CD8-positive, alpha-beta memory T cell (primary cell): ENCODE measurements around the gene TXNDC12. TPM values are rescaled to one million over a fixed set of nuclear protein-coding genes. Genes with fewer than 3 reads are reported as not detected.
A peak's percentile ranks its signal among the peaks of the same experiment; 100 is the strongest.

Experiments used
- CTCF ChIA-PET: fragments of 350-600 bp; sonication (Branson Sonifier 250); formaldehyde crosslinking; loops from one replicate; lab custom pipeline; 2021; ENCODE audit warnings: antibody characterized with exemption; lab: Charles Lee
- POLR2A ChIA-PET: fragments of 350-600 bp; sonication (Branson Sonifier 250); formaldehyde crosslinking; loops from one replicate; lab custom pipeline; 2021; ENCODE audit warnings: antibody characterized with exemption; lab: Charles Lee
- DNase-seq, 5 donors: peaks; one replicate each; pipeline versions ENCODE4 v3.0.0 to v3.0.0-alpha.2; 2020 to 2022; ENCODE audit warnings: mixed read lengths in 1 of 5
- H3K27ac ChIP-seq: one replicate; pipeline ENCODE4 v1.7.0; 2013; ENCODE audit warnings: low read depth, mild to moderate bottlenecking, low read length, moderate library complexity
- H3K27me3 ChIP-seq: 2 replicates; pipeline ENCODE4 v1.7.0; 2013; ENCODE audit warnings: low read length, mild to moderate bottlenecking; ENCODE audit not compliant: insufficient read depth, poor library complexity, severe bottlenecking
- H3K36me3 ChIP-seq: 2 replicates; pipeline ENCODE4 v1.7.0; 2013; ENCODE audit warnings: mild to moderate bottlenecking, low read length, moderate library complexity; ENCODE audit not compliant: insufficient read depth
- H3K4me1 ChIP-seq: 2 replicates; pipeline ENCODE4 v1.7.0; 2013; ENCODE audit warnings: mild to moderate bottlenecking, low read length, moderate library complexity; ENCODE audit not compliant: insufficient read depth
- H3K4me3 ChIP-seq: 2 replicates; pipeline ENCODE4 v1.7.0; 2013; ENCODE audit warnings: mild to moderate bottlenecking, low read length
- H3K9me3 ChIP-seq: 2 replicates; pipeline ENCODE4 v1.7.0; 2013; ENCODE audit warnings: mild to moderate bottlenecking, low read length
- H3K27ac Mint-ChIP-seq, 8 donors: one replicate each; pipeline ENCODE4 v1.8.0; 2020 to 2021; ENCODE audit warnings: mixed read lengths in 8 of 8, mild to moderate bottlenecking in 6 of 8, inconsistent platforms in 3 of 8, moderate library complexity in 3 of 8
- H3K27me3 Mint-ChIP-seq, 2 donors: one replicate each; pipeline ENCODE4 v1.8.0; 2020 to 2021; ENCODE audit warnings: mixed read lengths in 2 of 2, mild to moderate bottlenecking in 1 of 2, moderate library complexity in 1 of 2
- H3K36me3 Mint-ChIP-seq, 3 donors: one replicate each; pipeline ENCODE4 v1.8.0; 2020 to 2021; ENCODE audit warnings: mixed read lengths in 3 of 3, inconsistent platforms in 1 of 3, mild to moderate bottlenecking in 1 of 3
- H3K4me1 Mint-ChIP-seq, 3 donors: one replicate each; pipeline ENCODE4 v1.8.0; 2020 to 2021; ENCODE audit warnings: mixed read lengths in 3 of 3, inconsistent platforms in 1 of 3, mild to moderate bottlenecking in 1 of 3
- H3K4me3 Mint-ChIP-seq, 7 donors: one replicate each; pipeline ENCODE4 v1.8.0; 2020 to 2021; ENCODE audit warnings: mixed read lengths in 7 of 7, mild to moderate bottlenecking in 6 of 7, moderate library complexity in 4 of 7, inconsistent platforms in 2 of 7
- H3K9me3 Mint-ChIP-seq, 5 donors: one replicate each; pipeline ENCODE4 v1.8.0; 2020 to 2022; ENCODE audit warnings: mixed read lengths in 5 of 5, mild to moderate bottlenecking in 3 of 5, moderate library complexity in 2 of 5, inconsistent platforms in 1 of 5
- polyA plus RNA-seq: library from polyadenylated mRNA; unstranded; fragments of 300-500 nt; fragmentation: Illumina TruSeq; gene quantifications from one replicate; pipeline ENCODE4 v1.2.3, GENCODE V29; 2021
- total RNA-seq, 2 experiments: library from RNA; stranded (reverse); gene quantifications; one replicate each; pipeline ENCODE4 v1.2.3, GENCODE V29; 2021

Gene TXNDC12
- total and polyA plus RNA-seq, 3 experiments from 2014 or later: 29.9 to 86.5 (median 34.7) TPM

GRCh38 chr1:51989582-51990477, 65.2 kb downstream of the TXNDC12 start:
- H3K4me3 ChIP-seq: no peak overlapping the region
- no peaks in the 10 kb centered on the region for H3K9me3 Mint-ChIP-seq
- POLR2A ChIA-PET: no interaction called here

GRCh38 chr1:51988254-51988653, 66.7 kb downstream of the TXNDC12 start:
- Histone ChIP-seq H3K4me1 (peaks cover 6% of the 10 kb centered on the region), H3K27me3 (peaks cover 9% of the 10 kb centered on the region), H3K27ac (no peak overlapping the region), H3K4me3 (no peak overlapping the region), H3K36me3 (no peaks in the 10 kb centered on the region), H3K9me3 (no peaks in the 10 kb centered on the region)
- Mint-ChIP-seq H3K27ac (no peak overlapping the region), H3K4me1 (peaks cover 13 to 17% (median 15%) of the 10 kb centered on the region in 3 donors), H3K9me3 (no peaks in the 10 kb centered on the region), H3K27me3 (peaks cover 17 to 24% of the 10 kb centered on the region in 2 donors), H3K4me3 (peak overlapping the region in 2 of 7 donors; percentile 37 to 46), H3K36me3 (peaks cover 0 to 3% (median 2%) of the 10 kb centered on the region in 3 donors)
- ChIA-PET CTCF (no interaction called here), POLR2A (no interaction called here)
- no peak for DNase-seq

More at GRCh38 chr1:51989582-51990477, 65.2 kb downstream of the TXNDC12 start:
- no peaks in the 10 kb centered on the region for H3K36me3 ChIP-seq
- DNase-seq: no peak
- peaks cover 0 to 3% (median 2%) of the 10 kb centered on the region in 3 donors for H3K36me3 Mint-ChIP-seq
- CTCF ChIA-PET: no interaction called here
- no peak overlapping the region for H3K27ac Mint-ChIP-seq
- peaks cover 13 to 17% (median 15%) of the 10 kb centered on the region in 3 donors for H3K4me1 Mint-ChIP-seq
- no peak overlapping the region for H3K27ac ChIP-seq
- no peaks in the 10 kb centered on the region for H3K9me3 ChIP-seq
- H3K27me3 ChIP-seq: peaks cover 9% of the 10 kb centered on the region
- H3K4me3 Mint-ChIP-seq: peak overlapping the region; percentile 32 to 80 (median 72)
- peaks cover 6% of the 10 kb centered on the region for H3K4me1 ChIP-seq
- H3K27me3 Mint-ChIP-seq: peaks cover 25 to 30% of the 10 kb centered on the region in 2 donors

- H3K27ac ChIP-seq: no peak overlapping the region
- ChIA-PET CTCF (interaction anchor here (1.7 kb wide), 1 partner anchor 10 kb away, joined by 3 read pairs; no protein-coding TSS in a partner anchor), POLR2A (no interaction called here)
- H3K9me3 ChIP-seq: no peaks in the 10 kb centered on the region
- H3K4me1 ChIP-seq: peaks cover 6% of the 10 kb centered on the region
- Mint-ChIP-seq H3K27me3 (peaks cover 6 to 9% of the 10 kb centered on the region in 2 donors), H3K27ac (no peak overlapping the region), H3K4me3 (no peak overlapping the region), H3K4me1 (peaks cover 9 to 13% (median 10%) of the 10 kb centered on the region in 3 donors), H3K36me3 (peaks cover 0 to 2% (median 0%) of the 10 kb centered on the region in 3 donors), H3K9me3 (no peaks in the 10 kb centered on the region)
- no peaks in the 10 kb centered on the region for H3K27me3 ChIP-seq
- DNase-seq: no peak
- no peak overlapping the region for H3K4me3 ChIP-seq
- no peaks in the 10 kb centered on the region for H3K36me3 ChIP-seq
Observed at GRCh38 chr1:51986718-51987117, 68.3 kb downstream of the TXNDC12 start.

GRCh38 chr1:51982161-51982560, 72.8 kb downstream of the TXNDC12 start:
- no peaks in the 10 kb centered on the region for H3K9me3 Mint-ChIP-seq
- H3K27me3 Mint-ChIP-seq: no peaks in the 10 kb centered on the region
- Histone ChIP-seq H3K4me1 (no peaks in the 10 kb centered on the region), H3K27me3 (no peaks in the 10 kb centered on the region), H3K36me3 (no peaks in the 10 kb centered on the region), H3K4me3 (no peak overlapping the region), H3K9me3 (no peaks in the 10 kb centered on the region), H3K27ac (no peak overlapping the region)
- CTCF ChIA-PET: no interaction called here
- no peaks in the 10 kb centered on the region for H3K36me3 Mint-ChIP-seq
- no peak for DNase-seq
- H3K4me3 Mint-ChIP-seq: no peak overlapping the region
- POLR2A ChIA-PET: no interaction called here
- no peak overlapping the region for H3K27ac Mint-ChIP-seq
- H3K4me1 Mint-ChIP-seq: no peaks in the 10 kb centered on the region

GRCh38 chr1:51981555-51981954, 73.4 kb downstream of the TXNDC12 start:
- no peak for DNase-seq
- no peak overlapping the region for H3K4me3 ChIP-seq
- Mint-ChIP-seq H3K27me3 (no peaks in the 10 kb centered on the region), H3K36me3 (no peaks in the 10 kb centered on the region), H3K4me1 (no peaks in the 10 kb centered on the region), H3K9me3 (no peaks in the 10 kb centered on the region), H3K27ac (no peak overlapping the region), H3K4me3 (no peak overlapping the region)
- CTCF ChIA-PET: no interaction called here
- POLR2A ChIA-PET: no interaction called here
- no peak overlapping the region for H3K27ac ChIP-seq
- H3K9me3 ChIP-seq: no peaks in the 10 kb centered on the region
- H3K4me1 ChIP-seq: no peaks in the 10 kb centered on the region
- H3K36me3 ChIP-seq: no peaks in the 10 kb centered on the region
- H3K27me3 ChIP-seq: no peaks in the 10 kb centered on the region

- ChIA-PET POLR2A (no interaction called here), CTCF (no interaction called here)
- no peak overlapping the region for H3K4me3 Mint-ChIP-seq
- no peaks in the 10 kb centered on the region for H3K4me1 ChIP-seq
- H3K4me1 Mint-ChIP-seq: no peaks in the 10 kb centered on the region
- no peak overlapping the region for H3K27ac Mint-ChIP-seq
- no peaks in the 10 kb centered on the region for H3K9me3 Mint-ChIP-seq
- no peaks in the 10 kb centered on the region for H3K27me3 ChIP-seq
- no peak overlapping the region for H3K4me3 ChIP-seq
- H3K36me3 Mint-ChIP-seq: no peaks in the 10 kb centered on the region
- no peaks in the 10 kb centered on the region for H3K9me3 ChIP-seq
- H3K27me3 Mint-ChIP-seq: peaks cover 0 to 3% of the 10 kb centered on the region in 2 donors
- no peak for DNase-seq
- H3K36me3 ChIP-seq: no peaks in the 10 kb centered on the region
- H3K27ac ChIP-seq: no peak overlapping the region
Observed at GRCh38 chr1:51978099-51978498, 76.9 kb downstream of the TXNDC12 start.

- Histone ChIP-seq H3K36me3 (no peaks in the 10 kb centered on the region), H3K27ac (no peak overlapping the region), H3K27me3 (no peaks in the 10 kb centered on the region), H3K9me3 (no peaks in the 10 kb centered on the region), H3K4me1 (no peaks in the 10 kb centered on the region), H3K4me3 (no peak overlapping the region)
- peaks cover 0 to 3% of the 10 kb centered on the region in 2 donors for H3K27me3 Mint-ChIP-seq
- ChIA-PET CTCF (no interaction called here), POLR2A (no interaction called here)
- H3K9me3 Mint-ChIP-seq: no peaks in the 10 kb centered on the region
- H3K27ac Mint-ChIP-seq: peak overlapping the region in 1 of 8 donors; percentile 33
- no peaks in the 10 kb centered on the region for H3K4me1 Mint-ChIP-seq
- no peak overlapping the region for H3K4me3 Mint-ChIP-seq
- H3K36me3 Mint-ChIP-seq: no peaks in the 10 kb centered on the region
- no peak for DNase-seq
Observed at GRCh38 chr1:51976846-51977602, 78.0 kb downstream of the TXNDC12 start.
